ELF-1 (cell line): ENCODE results near the gene CYP1B1.
"Not testable (repeated sequence)": the region's sequence is repeated elsewhere in the genome, so short reads cannot be mapped to it uniquely, and the experiment has no call there.

Source experiments
- DNase-seq: peaks from one replicate; pipeline ENCODE4 v3.0.0-alpha.2; 2016; ENCODE audit warnings: low read depth, low spot score

The CYP1B1 gene

DNA sequence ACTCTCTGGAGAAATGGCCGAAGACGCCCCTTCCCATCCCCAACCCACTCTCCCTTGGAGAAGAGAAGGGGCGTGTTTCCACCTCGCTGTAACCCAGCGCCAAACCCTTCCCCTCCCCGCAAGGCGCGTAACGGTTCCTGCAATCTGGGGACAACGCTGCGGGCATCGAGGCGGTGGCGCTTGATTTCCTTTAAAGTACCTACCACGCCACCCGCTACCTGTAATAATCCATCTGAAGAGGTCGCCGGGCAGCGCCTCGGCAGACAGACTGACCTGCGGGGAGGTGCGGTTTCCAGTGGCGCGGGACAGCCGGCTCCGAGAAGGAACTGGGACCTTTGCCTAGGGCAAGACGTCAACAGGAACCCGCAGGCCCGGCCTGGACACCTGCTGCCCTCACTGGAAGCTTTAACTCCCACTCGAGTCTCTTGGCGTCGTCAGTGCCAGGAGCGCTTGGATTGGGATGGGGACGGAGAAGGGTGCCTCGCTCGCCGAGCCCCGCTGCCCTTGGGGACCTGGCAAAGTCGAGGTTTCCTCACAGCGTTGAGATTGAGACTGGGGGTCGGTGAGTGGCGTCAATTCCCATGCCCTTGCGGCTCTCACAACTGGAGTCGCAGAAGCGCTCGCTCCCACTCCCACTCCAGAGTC, at the start of gene CYP1B1:
TSS of gene CYP1B1 (minus strand) at position 645 of the 645 bp plus-strand sequence. CDS start 763 bp downstream, outside the sequence.
- no peak for DNase-seq

GRCh38 chr2:38125007-38125406, 49.1 kb upstream of the CYP1B1 start:
- no peak for DNase-seq

- no peak for DNase-seq
These were observed 48.0 kb upstream of the CYP1B1 start for GRCh38 chr2:38123911-38124310.

GRCh38 chr2:38122344-38122743, 46.4 kb upstream of the CYP1B1 start:
- no peak for DNase-seq

GRCh38 chr2:38121481-38121880, 45.5 kb upstream of the CYP1B1 start:
- DNase-seq, result no peak

DNA sequence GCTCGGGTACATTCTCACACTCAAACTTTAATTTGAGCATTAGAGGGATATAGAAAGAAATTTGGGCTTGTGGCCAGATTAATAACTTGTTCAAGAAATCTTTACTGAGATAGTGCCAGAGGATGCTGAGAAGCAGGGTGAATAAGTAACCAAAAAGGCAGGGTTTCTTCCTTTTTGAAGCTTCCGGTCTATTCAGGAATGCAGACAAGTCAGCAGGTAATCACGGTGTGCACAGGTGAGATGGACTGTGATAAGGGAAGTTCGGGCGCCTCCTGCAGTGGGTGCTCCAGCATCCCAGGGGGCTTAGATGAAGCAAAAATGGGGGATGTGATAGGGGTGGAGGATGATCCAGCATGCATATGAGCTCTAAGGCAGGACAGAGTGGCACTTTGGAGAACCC, 44.9 kb upstream of the CYP1B1 start:
- no peak for DNase-seq

DNA sequence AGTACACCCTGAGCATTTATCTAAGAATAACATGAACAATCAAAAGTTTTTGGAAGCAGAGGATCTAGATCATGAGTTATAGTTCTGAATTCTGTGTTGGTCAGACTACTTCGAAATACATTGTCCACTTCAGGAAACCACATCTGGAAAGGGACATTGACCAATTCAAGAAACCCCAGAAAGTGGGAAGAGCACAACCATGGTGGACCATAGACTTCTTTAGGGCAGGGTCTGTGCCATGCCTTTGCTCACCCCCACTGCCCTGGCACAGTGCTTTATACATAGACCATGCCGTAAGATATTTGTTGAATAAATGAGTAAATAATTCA, 44.3 kb upstream of the CYP1B1 start:
- DNase-seq, result no peak

GRCh38 chr2:38116762-38117161, 40.8 kb upstream of the CYP1B1 start:
- no peak for DNase-seq

DNA sequence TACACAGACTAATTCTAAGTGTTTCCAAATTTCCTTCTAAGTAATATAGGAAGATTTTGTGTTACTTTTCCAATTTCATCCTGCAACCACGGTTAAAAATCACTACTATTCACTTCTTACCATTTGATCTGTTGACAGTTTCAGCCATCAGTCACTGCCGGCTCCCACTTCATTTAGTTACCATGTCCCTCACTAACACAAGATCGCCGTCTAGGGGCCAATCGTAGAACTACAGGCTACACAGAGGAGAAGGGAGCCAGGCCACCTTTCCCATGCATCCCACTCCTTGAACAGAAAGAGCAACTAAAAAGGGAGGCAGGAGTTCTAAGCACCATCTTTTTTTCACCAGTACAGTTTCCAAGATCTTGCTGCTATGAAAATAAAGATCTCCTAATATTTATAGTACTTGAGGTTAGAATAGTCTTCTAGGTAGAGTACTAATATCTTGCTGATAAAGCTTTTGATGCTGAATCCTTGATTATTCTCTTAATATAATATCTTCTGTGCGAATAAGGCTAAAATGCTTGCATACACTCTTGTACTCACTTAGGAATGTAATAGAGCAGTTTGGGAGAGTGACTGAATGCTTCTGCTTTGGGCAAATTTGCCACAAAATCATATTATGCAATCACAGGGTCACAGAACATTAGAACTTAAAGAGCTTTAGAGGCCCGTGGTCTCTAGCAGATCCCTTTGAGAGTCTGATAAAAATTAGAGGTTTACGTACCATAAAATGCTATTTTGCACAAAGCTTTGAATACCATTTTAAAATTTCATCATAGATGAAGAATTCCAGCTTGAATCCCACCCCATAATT, 39.5 kb upstream of the CYP1B1 start:
- peak; percentile 92 for DNase-seq

GRCh38 chr2:38113981-38114708, 38.2 kb upstream of the CYP1B1 start:
- DNase-seq, result no peak

GRCh38 chr2:38113051-38113450, 37.1 kb upstream of the CYP1B1 start:
- DNase-seq, result no peak

DNA sequence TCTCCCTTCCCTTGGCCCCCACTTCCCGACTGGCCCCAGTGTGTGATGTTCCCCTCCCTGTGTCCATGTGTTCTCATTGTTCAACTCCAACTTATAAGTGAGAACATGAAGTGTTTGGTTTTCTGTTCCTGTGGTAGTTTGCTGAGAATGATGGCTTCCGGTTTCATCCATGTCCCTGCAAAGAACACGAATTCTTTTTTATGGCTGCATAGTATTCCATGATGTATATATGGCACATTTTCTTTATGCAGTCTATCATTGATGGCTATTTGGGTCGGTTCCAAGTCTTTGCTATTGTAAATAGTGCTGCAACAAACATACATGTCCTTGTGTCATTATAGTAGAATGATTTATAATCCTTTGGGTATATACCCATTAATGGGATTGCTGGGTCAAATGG, 35.4 kb upstream of the CYP1B1 start:
- not testable (repeated sequence) for DNase-seq

GRCh38 chr2:38109732-38110181, 33.8 kb upstream of the CYP1B1 start:
- DNase-seq, result no peak

DNA sequence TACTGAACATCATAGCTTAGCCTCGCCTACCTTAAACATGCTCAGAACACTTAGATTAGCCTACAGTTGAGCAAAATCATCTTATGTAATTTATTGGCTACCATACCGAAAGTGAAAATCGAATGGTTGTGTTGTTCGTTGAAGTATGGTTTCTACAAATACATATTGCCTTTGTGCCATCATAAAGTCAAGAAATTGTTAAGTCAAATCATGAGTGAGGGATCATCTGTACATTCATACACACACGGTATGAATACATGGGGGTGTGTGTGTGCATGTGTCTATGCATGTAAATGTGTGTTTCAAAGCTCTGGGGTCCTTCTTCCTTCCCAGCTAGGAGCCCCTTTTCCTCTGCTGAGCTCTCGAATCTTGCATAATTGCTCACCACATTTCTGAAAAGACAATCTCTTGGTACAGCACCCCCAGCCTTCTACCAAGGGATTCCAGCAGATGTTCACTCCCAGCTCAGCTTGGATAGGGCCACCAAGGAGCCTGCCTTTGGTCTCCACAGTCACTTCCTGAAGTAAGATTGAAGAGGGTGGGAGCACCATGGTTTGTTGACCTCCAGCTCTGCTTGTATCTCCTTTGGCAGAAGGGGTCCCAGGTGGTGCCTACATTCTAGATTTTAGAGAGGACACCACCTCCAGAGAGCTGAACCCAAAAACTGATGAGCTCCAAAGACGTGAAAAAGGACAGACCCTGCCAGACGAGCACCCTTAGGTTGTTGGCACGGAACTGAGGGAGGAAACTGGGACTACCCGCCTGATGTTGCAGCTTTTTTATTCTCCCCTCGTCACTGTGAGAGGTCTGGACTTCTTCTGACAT, 33.2 kb upstream of the CYP1B1 start:
- no peak for DNase-seq

DNA sequence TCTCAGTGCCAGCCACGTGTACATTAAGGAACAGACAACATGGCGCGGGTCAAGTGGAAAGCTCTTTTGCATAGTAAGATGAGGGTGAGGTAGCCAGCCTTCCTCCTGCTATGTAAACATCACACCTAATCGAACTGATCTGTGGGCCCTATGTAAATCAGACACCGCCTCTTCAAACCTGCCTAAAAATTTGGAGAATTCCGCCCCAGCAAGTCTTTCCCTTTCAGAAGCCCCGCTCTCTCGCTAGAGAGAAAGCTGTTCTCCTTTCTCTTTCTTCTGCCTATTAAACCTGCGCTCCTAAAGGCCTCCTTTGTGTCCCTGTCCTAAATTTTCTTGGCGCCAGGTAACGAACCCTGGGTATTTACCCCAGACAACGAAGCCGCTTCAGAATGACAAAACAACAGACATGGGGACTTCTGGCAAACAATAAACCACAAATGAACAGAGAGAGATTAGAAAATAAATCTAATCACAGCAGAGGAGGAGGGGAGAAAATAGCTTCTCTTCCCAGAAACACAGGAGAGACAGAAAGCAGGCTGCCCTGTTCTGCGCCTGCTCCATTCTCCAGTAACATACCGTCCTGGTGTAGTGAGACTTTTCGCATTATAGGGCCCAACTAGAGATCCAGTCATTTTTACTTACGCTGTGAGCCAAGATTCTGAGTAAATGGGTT, 31.9 kb upstream of the CYP1B1 start:
- peak; percentile 87 for DNase-seq

DNA sequence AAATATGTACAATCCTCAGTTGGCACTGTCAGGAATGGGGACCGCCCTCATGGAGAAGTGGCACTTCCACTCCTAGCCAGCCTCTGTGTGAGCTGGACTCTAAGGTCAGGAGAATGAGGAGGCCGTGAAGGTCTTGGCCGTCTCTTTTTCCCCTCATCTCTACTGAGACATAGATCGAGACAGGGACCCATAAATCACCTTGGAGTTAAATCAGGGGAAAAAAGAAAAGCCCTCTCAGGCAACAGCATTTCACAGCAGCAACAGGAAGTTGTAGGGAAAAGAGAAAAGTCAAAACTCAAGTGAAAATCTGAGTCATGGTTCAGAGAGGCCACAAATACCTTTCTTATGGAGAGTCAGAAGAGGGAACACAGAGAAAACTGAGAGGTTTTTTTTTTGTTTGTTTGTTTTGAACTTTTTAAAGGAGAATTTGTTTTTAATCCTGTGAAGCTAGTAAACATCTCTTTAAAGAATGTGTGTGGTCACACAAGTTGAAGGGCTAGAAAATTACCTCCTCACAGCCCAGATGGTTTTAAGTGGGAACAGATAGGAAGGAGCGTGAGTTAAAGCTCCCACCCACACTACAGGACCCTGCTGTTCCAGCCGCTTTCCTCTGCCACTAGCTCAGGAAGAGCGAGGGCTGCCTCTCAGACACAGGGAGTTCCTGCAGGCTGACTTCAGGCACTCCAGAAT, 30.6 kb upstream of the CYP1B1 start:
- DNase-seq, result peak; percentile 66

GRCh38 chr2:38105922-38106321, 30.0 kb upstream of the CYP1B1 start:
- DNase-seq, result peak; percentile 52

DNA sequence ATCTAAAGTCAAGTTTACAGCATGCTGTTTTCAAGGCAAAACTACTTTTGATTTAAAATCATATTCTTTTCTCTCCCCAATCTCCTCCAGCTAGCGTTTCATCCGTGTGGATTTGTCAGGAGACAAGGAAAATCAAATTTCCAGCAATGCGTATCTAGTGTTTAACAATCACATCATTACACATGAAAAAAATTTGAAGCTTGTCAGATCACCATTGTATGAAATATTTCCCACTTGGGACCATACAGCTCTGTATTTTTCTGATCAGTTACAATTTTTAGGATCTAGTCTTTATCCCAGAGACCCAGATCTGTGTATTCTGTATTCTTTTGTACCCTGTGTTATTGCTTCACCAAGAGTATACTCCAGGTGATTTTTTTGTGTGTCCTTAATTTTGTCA, 28.6 kb upstream of the CYP1B1 start:
- no peak for DNase-seq

DNA sequence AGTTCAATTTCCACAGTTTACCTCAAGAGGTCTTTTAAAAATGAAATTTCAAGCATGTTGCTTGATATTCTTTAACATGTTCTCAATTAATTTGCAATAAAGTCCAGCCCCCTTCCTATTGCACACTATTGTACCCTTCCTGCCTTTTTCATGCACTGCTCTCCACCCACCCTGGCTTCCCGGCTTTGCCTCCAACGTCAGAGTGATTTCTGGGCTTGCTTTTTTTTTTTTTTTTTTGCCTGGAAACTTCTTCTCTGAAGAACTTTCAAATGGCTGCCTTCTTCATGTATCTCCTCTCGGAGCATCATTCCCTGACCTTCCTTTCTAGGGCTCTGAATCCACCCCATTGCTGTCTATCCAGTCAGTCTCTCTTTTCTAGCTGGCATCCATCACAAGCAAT, 24.4 kb upstream of the CYP1B1 start:
- no peak for DNase-seq
